ENCODE measurements around the gene COPS2. TPM values are rescaled to one million over a fixed set of nuclear protein-coding genes. Genes with fewer than 3 reads are reported as not detected.
A peak's percentile ranks its signal among the peaks of the same experiment; 100 is the strongest.

Gene COPS2
- total and polyA plus RNA-seq, 2 of the 13 experiments (the other 11 are each of a cell fraction or from before 2014, with no cell fraction given), result 37.8 to 66.3 TPM

DNA sequence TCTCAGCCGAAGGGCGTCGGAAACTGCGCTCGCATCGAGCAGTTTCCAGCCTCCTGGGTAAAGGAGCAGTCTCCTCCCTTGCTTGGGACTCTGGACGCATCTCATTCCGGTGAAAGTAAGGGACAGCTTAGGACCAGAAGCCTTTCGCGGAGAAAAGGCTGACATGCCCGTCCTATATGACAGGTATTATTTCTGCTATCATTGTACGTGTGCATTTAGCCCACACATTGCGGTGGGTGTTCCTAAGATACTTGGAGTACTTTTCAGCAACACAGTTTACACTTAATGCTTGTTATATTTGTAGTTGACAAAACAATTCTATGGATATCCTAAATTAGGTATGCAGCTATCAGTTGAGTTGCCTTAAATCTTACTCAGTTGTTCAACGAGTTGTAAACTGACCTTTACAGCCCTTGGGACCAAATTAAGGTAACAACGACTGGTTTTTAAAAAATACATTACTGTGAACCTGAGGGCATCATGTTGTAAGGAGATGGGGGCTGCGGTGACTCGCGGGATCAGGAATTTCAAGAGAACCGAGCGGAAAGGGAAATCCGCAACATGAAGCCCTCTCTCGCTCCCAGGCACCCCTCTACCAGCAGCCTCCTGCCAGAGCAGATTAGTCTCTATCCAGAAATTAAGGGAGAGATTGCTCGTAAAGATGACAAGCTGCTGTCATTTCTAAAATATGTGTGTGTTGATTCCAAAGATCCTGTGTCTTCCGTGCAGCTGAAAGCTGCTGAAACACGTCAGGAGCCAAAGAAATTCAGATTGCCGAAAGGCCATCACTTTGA, 632 bp upstream of the COPS2 start (continued):
- TF ChIP-seq, protein P1, sequence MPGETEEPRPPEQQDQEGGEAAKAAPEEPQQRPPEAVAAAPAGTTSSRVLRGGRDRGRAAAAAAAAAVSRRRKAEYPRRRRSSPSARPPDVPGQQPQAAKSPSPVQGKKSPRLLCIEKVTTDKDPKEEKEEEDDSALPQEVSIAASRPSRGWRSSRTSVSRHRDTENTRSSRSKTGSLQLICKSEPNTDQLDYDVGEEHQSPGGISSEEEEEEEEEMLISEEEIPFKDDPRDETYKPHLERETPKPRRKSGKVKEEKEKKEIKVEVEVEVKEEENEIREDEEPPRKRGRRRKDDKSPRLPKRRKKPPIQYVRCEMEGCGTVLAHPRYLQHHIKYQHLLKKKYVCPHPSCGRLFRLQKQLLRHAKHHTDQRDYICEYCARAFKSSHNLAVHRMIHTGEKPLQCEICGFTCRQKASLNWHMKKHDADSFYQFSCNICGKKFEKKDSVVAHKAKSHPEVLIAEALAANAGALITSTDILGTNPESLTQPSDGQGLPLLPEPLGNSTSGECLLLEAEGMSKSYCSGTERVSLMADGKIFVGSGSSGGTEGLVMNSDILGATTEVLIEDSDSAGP (CRISPR knock-in tag; IDR thresholded peaks at IDR 0.05; ENCODE audit: borderline replicate concordance), result 0 out of 2 replicates have a peak, but pooled peaks have one; percentile 9
- TF ChIP-seq, protein P2, sequence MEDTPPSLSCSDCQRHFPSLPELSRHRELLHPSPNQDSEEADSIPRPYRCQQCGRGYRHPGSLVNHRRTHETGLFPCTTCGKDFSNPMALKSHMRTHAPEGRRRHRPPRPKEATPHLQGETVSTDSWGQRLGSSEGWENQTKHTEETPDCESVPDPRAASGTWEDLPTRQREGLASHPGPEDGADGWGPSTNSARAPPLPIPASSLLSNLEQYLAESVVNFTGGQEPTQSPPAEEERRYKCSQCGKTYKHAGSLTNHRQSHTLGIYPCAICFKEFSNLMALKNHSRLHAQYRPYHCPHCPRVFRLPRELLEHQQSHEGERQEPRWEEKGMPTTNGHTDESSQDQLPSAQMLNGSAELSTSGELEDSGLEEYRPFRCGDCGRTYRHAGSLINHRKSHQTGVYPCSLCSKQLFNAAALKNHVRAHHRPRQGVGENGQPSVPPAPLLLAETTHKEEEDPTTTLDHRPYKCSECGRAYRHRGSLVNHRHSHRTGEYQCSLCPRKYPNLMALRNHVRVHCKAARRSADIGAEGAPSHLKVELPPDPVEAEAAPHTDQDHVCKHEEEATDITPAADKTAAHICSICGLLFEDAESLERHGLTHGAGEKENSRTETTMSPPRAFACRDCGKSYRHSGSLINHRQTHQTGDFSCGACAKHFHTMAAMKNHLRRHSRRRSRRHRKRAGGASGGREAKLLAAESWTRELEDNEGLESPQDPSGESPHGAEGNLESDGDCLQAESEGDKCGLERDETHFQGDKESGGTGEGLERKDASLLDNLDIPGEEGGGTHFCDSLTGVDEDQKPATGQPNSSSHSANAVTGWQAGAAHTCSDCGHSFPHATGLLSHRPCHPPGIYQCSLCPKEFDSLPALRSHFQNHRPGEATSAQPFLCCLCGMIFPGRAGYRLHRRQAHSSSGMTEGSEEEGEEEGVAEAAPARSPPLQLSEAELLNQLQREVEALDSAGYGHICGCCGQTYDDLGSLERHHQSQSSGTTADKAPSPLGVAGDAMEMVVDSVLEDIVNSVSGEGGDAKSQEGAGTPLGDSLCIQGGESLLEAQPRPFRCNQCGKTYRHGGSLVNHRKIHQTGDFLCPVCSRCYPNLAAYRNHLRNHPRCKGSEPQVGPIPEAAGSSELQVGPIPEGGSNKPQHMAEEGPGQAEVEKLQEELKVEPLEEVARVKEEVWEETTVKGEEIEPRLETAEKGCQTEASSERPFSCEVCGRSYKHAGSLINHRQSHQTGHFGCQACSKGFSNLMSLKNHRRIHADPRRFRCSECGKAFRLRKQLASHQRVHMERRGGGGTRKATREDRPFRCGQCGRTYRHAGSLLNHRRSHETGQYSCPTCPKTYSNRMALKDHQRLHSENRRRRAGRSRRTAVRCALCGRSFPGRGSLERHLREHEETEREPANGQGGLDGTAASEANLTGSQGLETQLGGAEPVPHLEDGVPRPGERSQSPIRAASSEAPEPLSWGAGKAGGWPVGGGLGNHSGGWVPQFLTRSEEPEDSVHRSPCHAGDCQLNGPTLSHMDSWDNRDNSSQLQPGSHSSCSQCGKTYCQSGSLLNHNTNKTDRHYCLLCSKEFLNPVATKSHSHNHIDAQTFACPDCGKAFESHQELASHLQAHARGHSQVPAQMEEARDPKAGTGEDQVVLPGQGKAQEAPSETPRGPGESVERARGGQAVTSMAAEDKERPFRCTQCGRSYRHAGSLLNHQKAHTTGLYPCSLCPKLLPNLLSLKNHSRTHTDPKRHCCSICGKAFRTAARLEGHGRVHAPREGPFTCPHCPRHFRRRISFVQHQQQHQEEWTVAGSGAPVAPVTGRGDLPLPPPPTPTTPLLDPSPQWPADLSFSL (CRISPR knock-in tag; IDR thresholded peaks at IDR 0.05), result no peak
- TF ChIP-seq, protein P3, sequence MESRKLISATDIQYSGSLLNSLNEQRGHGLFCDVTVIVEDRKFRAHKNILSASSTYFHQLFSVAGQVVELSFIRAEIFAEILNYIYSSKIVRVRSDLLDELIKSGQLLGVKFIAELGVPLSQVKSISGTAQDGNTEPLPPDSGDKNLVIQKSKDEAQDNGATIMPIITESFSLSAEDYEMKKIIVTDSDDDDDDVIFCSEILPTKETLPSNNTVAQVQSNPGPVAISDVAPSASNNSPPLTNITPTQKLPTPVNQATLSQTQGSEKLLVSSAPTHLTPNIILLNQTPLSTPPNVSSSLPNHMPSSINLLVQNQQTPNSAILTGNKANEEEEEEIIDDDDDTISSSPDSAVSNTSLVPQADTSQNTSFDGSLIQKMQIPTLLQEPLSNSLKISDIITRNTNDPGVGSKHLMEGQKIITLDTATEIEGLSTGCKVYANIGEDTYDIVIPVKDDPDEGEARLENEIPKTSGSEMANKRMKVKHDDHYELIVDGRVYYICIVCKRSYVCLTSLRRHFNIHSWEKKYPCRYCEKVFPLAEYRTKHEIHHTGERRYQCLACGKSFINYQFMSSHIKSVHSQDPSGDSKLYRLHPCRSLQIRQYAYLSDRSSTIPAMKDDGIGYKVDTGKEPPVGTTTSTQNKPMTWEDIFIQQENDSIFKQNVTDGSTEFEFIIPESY (CRISPR knock-in tag; IDR thresholded peaks at IDR 0.05), result no peak
- TF ChIP-seq ZNF24 (IDR thresholded peaks at IDR 0.05) (no peak), FOXC1 (CRISPR knock-in tag; IDR thresholded peaks at IDR 0.05; ENCODE audit: borderline replicate concordance) (peak; percentile 13; the same call in 1 of the 2 replicates), KDM5A (IDR thresholded peaks at IDR 0.05; ENCODE audit: borderline replicate concordance, low read length) (peak; percentile 28; the same call in 1 of the 2 replicates), ZNF501 (CRISPR knock-in tag; IDR thresholded peaks at IDR 0.05) (peak; percentile 68), BHLHE40 (IDR thresholded peaks at IDR 0.05; ENCODE audit: low read length) (0 out of 2 replicates have a peak, but pooled peaks have one; percentile 2), ZIK1 (CRISPR knock-in tag; IDR thresholded peaks at IDR 0.05; ENCODE audit: borderline replicate concordance, low read depth) (no peak), ARID2 (CRISPR knock-in tag; IDR thresholded peaks at IDR 0.05; ENCODE audit: borderline replicate concordance) (peak; percentile 64; the same call in 1 of the 2 replicates)

Data from HepG2 (cell line).